Stimulated activated CD8-positive, alpha-beta memory T cell treated with anti-CD3 and anti-CD28 coated beads, Interleukin-15, amount 100 ng/mL, for 48 hours (primary cell): ENCODE results near the gene EAF1.
"Not testable (repeated sequence)": the region's sequence is repeated elsewhere in the genome, so short reads cannot be mapped to it uniquely, and the experiment has no call there.

Experiments
- DNase-seq, 2 donors: peaks; one replicate each; pipeline ENCODE4 v3.0.0-alpha.2; 2020; ENCODE audit warnings: low read depth in 2 of 2

Gene EAF1

GRCh38 chr3:15451216-15452113 is 24.1 kb downstream of the EAF1 start:
- no peak for DNase-seq

DNA sequence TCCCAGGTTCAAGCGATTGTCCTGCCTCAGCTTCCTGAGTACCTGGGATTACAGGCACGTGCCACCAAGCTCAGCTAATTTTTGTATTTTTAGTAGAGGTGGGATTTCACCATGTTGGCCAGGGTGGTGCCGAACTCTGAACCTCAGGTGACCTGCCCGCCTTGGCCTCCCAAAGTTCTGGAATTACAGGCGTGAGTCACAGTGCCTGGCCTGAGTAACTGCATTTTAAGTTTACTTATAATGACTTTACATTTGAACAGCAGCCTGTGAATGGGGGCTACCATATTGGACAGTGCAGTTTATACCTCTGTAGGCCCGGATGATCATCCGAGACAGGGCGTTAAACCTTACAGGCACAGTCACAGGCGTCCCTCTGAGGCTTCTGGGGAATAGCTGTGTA is 24.8 kb downstream of the EAF1 start:
- no peak for DNase-seq

- no peak for DNase-seq
These were observed 25.6 kb downstream of the EAF1 start for GRCh38 chr3:15452961-15453360.

- no peak for DNase-seq
These were observed 26.1 kb downstream of the EAF1 start for GRCh38 chr3:15453501-15453900.

DNA sequence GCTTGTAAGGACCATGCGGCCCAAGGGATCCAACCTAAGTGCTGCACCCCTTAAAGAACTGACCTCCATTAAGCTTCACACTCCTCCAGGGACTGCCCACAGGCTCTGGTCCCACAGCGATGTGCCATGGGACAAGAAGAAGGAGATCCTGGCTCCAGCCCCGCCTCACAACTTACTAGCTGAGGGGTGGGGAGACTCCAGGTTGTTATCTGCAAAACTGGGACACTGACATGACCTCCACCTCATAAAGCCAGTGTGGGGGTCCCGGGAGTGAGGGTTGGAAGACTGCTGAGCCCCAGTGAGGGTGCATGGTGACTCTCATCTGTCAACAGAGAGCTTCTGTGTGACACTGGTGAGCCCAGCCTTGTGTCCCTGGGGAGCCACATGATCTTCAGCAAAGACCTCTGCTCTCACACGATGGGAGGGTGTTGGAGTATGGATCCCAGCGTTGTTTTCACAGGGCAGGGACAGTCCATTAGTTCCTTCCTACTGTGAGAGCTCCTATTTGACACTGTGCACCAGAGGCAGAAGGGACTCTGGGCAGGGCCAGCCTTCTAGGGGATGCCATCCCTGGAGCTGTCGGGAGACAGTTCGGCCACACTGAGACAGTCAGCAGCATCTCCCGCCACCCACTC is 26.7 kb downstream of the EAF1 start:
- DNase-seq = no peak

GRCh38 chr3:15454965-15455364 is 27.6 kb downstream of the EAF1 start:
- no peak for DNase-seq

- no peak for DNase-seq
These were observed 28.4 kb downstream of the EAF1 start for GRCh38 chr3:15455756-15456155.

- DNase-seq = no peak
These were observed 28.9 kb downstream of the EAF1 start for GRCh38 chr3:15456321-15456720.

DNA sequence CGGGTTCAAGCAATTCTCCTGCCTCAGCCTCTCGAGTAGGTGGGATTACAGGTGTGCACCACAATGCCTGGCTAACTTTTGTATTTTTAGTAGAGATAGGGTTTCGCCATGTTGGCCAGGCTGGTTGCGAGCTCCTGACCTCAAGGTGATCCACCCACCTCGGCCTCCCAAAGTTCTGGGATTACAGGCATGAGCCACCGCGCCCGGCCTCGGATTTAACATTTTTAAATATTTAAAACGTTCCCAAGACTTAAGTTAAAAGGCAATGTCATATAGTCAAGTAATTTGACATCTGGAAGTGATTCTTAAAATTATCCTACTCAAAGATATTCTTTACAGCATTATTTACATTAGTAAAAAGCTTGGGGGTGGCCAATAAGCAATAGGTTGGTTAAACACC is 29.5 kb downstream of the EAF1 start:
- not testable (repeated sequence) for DNase-seq

GRCh38 chr3:15458212-15458780 is 30.9 kb downstream of the EAF1 start:
- no peak for DNase-seq

DNA sequence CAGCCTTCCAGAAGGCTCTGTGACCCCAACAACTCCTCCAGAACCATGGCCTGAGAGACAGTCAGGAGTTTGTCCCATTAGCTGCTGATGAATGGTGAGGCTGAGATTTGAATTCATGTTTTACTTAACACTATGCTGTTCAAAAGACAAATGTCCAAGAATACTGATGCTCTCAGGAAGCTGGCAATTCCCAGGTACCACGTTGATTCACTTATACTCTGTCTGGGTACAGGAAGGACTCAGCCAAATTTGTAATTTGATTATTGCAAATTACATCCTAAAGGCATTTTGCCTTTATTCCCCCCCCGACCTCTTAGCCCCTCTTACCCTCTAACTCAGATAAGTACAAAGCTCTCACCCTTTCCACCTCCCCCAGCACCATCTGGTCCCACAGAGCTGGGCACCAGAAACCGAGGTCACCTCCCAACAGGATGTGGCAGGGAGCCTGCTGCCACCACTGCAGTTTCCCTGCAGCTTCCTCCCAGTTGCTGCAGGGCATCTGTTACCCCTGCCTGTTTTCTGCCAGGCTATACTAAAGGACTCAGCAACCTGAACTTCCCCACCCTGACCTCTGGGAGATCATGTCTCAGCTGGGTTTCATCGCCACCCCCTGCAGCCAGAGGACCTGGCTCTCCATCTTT is 33.6 kb downstream of the EAF1 start:
- DNase-seq = no peak

- DNase-seq = no peak
These were observed 35.1 kb downstream of the EAF1 start for GRCh38 chr3:15462451-15462850.

- DNase-seq = no peak
These were observed 38.6 kb downstream of the EAF1 start for GRCh38 chr3:15465876-15466585.

GRCh38 chr3:15467227-15468181 is 40.1 kb downstream of the EAF1 start:
- DNase-seq = no peak

GRCh38 chr3:15470261-15470660 is 42.9 kb downstream of the EAF1 start:
- no peak for DNase-seq

DNA sequence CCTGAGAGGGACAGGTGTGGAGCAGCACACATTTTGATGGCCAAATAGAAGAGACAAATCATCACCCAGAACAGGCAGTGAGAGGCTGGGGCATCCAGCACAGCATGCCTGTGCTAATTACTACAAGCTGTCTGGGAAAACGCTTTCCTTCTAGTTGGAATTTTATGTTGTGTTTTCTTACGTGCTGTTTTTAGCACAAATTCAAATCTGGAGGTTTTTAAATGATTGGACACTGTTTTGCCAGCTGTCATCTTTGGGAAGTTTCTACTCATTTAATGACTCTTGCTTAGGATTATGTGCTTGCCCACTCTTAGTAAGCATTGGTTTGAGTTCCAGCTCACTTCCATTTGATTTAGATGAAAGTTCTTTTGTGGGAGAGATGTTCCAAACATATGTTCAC is 43.5 kb downstream of the EAF1 start:
- DNase-seq = no peak

DNA sequence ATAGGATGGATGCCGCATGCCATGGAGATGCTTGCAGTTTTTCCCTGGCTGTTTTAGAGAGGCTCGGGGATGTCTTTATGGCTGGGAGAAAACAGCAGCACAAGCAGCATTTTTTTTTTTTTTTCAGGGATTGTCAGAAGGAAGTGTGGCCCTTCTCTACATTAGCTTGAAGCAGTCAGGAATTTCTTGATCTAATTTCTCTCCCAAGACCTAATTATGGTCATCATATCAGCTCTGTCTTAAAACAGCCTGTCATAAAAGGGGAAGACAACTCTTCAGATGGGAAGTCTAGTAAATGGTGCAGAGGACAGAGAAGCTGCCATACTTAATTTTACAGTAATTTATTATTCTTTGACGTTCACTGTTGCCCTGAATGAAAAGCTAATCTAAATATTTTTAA is 44.5 kb downstream of the EAF1 start:
- DNase-seq = no peak

- no peak for DNase-seq
These were observed 47.8 kb downstream of the EAF1 start for GRCh38 chr3:15475161-15475560.

- DNase-seq = no peak
These were observed 49.0 kb downstream of the EAF1 start for GRCh38 chr3:15476378-15476777.

DNA sequence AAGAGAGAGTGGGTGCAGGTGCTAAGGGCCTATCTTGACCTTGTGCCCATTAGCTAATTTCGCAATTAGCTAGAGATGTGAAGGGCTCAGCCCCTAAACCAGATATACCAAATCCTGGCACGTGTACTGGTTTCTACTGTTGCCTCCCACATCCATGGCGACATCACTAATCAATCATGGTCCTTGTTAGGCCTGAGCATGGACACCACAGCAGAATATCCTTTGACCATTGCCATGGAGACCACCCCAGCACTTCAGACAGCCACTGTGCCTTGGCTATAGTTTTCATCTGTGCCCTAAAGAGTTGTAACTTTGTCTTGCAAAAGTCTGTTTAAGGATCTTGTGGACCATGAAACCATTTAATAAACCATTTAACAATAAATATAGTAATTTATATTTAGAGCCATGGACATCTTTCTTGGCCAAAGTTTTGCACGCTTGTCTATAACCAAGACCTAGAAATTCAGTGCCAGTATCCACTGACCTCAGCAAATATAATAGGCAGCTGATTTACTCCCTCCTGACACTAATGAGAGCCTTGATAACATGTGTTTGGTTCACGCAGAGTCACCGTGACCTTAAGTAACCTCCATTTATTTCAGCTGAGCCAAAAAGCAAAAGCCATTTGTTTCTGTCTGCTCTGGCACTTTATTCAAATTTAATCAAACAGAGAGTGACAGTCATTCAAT is 50.7 kb downstream of the EAF1 start:
- DNase-seq = no peak
